ENCODE data around the gene TMEM225B. TPM values are rescaled to one million over a fixed set of nuclear protein-coding genes. Genes with fewer than 3 reads are reported as not detected.
"Not testable (repeated sequence)": the region's sequence is repeated elsewhere in the genome, so short reads cannot be mapped to it uniquely, and the experiment has no call there.

TMEM225B gene, protein sequence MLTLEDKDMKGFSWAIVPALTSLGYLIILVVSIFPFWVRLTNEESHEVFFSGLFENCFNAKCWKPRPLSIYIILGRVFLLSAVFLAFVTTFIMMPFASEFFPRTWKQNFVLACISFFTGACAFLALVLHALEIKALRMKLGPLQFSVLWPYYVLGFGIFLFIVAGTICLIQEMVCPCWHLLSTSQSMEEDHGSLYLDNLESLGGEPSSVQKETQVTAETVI
- total RNA-seq (2012; rRNA removed): not detected in 2 replicates

DNA sequence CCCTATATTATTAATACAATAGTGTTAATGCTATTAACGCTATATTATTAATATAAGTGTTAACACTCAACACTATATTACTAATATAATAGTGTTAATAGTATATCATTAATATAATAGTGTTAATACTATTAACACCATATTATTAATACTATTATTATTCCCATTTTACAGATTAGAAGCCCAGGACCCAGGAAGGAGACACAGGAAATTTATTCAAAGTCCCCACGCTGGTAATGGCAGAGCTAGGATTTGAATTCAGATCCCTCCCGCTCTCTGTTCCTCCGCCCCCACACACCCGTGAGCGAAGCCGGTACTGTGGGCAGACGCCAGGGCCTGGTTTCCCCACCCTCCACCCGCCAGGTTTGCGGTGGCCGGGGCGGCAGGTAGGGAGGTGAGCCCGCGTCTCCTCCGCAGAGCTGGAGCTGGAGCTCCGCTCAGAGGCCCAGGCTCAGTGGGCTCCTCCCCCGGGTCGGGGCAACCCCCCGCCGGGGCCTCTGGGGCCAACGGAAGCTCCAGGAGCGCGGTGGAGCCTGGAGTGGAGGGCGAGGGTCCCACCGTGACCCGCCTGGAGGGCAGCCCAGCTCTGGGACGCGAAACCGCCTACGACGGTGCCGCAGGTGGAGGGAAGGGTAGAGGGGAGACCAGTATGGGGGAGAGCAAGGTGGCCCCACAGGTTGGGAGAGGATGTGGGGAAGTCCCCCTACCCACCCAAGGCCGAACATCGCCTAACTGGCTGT, at the start of gene TMEM225B:
Gene TMEM225B, plus strand, starts transcription at position 506 of the 740 bp plus-strand sequence. CDS start 6,122 bp downstream, outside the sequence.
- Histone ChIP-seq H3K9me3 (replicated peaks; ENCODE audit: low read length) (no peaks in the 10 kb centered on the region), H3K4me1 (ENCODE audit: control insufficient read depth, insufficient read depth, low read length) (no peaks in the 10 kb centered on the region), H3K9ac (ENCODE audit: low read depth, low read length) (no peak within 1 kb of the TSS), H3K4me2 (ENCODE audit: low read length) (no peak within 1 kb of the TSS), H3K36me3 (ENCODE audit: insufficient read depth, low read length) (no peaks in the 10 kb centered on the region), H3K27me3 (ENCODE audit: control insufficient read depth, insufficient read depth, low read length) (no peaks in the 10 kb centered on the region), H3K4me3 (ENCODE audit: low read length) (no peak within 1 kb of the TSS)

DNA sequence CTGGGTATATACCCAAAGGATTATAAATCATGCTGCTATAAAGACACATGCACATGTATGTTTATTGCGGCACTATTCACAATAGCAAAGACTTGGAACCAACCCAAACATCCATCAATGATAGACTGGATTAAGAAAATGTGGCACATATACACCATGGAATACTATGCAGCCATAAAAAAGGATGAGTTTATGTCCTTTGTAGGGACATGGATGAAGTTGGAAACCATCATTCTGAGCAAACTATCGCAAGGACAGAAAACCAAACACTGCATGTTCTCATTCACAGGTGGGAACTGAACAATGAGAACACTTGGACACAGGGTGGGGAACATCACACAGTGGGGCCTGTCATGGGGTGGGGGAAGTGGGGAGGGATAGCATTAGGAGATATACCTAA, 48.5 kb upstream of the TMEM225B start:
- H3K4me3 ChIP-seq (ENCODE audit: low read length); H3K9me3 ChIP-seq (replicated peaks; ENCODE audit: low read length); H3K9ac ChIP-seq (ENCODE audit: low read depth, low read length); H3K27me3 ChIP-seq (ENCODE audit: control insufficient read depth, insufficient read depth, low read length); H3K4me2 ChIP-seq (ENCODE audit: low read length): not testable (repeated sequence)
- Histone ChIP-seq H3K4me1 (ENCODE audit: control insufficient read depth, insufficient read depth, low read length) (peaks cover 11% of the 10 kb centered on the region), H3K36me3 (ENCODE audit: insufficient read depth, low read length) (peaks cover 27% of the 10 kb centered on the region)

DNA sequence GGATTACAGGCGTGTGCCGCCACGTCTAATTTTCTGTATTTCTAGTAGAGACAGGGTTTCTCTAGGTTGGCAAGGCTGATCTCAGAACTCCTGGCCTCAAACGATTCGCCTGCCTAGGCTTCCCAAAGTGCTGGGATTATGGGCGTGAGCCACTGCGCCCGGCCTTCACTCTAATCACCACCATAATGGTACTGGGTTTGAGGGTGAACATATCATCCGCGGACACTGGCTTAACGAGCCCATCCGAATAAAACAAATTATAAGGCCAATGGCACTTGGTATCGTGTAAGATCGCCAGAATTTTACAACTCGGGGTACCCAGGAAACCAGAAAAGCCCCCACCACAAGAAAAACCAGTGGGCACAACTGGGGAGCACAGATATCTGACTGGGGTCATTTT, 46.7 kb upstream of the TMEM225B start:
- Histone ChIP-seq H3K4me3 (ENCODE audit: low read length) (peak overlapping the region; percentile 89), H3K9ac (ENCODE audit: low read depth, low read length) (peak overlapping the region; percentile 96), H3K36me3 (ENCODE audit: insufficient read depth, low read length) (peaks cover 31% of the 10 kb centered on the region), H3K27me3 (ENCODE audit: control insufficient read depth, insufficient read depth, low read length) (no peaks in the 10 kb centered on the region), H3K4me1 (ENCODE audit: control insufficient read depth, insufficient read depth, low read length) (peaks cover 11% of the 10 kb centered on the region), H3K9me3 (replicated peaks; ENCODE audit: low read length) (no peaks in the 10 kb centered on the region), H3K4me2 (ENCODE audit: low read length) (peak overlapping the region; percentile 86)

DNA sequence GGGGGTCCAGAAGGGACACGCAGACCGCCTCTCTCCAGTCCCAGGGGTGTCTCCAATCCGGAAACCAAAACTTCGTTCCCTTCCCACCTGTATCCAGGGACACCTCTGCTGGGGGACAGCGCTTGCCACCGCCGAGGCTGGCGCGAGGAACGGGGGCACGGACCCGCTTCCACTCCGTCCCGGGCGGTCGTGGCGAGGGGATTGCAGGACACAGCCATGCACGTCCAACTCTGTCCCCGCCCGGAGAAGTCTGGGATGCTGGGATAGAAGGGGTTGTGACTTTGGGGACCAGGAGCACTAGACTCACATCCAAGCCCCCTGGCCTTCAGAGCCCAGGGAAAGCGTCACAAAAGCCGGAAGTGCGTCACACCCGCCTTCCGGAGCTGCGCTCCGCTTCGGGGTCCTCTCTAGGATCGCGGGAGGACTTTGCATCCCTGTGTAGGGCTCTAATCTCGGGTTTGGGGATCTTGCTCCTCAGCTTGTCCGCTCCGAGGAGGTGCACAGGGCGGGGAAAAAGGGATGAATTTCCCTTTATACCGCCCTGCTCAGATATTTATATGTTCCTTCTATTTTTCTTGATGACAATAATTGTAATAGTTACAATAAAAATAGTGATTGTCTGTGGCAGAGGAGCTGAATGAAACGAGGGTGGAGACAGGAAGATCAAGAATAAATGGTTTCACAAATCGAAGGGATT, 46.2 kb upstream of the TMEM225B start, which contains the start of gene FAM200A:
Gene FAM200A, minus strand, starts transcription at position 348 of the 697 bp plus-strand sequence. CDS start 3,707 bp downstream, outside the sequence.
- Histone ChIP-seq H3K4me1 (ENCODE audit: control insufficient read depth, insufficient read depth, low read length) (peaks cover 11% of the 10 kb centered on the region), H3K9ac (ENCODE audit: low read depth, low read length) (peak within 1 kb of the TSS; percentile 96), H3K36me3 (ENCODE audit: insufficient read depth, low read length) (peaks cover 26% of the 10 kb centered on the region), H3K4me3 (ENCODE audit: low read length) (peak within 1 kb of the TSS; percentile 89), H3K9me3 (replicated peaks; ENCODE audit: low read length) (no peaks in the 10 kb centered on the region), H3K27me3 (ENCODE audit: control insufficient read depth, insufficient read depth, low read length) (no peaks in the 10 kb centered on the region), H3K4me2 (ENCODE audit: low read length) (peak within 1 kb of the TSS; percentile 86)

DNA sequence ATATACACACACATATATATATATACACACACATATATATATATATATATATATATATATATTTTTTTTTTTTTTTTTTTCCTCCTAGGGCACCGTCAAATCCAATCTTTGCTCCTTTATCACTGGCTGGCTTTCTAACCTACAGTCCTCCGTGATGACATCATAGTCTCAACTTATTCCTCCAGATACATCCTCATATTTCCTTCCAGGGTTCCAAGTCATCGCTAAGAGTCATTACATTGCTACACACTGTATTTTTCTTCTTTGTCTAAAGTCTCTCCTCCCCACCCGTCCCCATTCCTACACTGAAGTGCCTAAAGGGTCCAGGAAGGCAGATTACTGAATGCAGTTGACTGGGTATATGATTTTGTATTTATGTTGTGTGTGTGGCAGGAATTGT, 45.0 kb upstream of the TMEM225B start:
- H3K4me2 ChIP-seq (ENCODE audit: low read length): no peak overlapping the region
- H3K9me3 ChIP-seq (replicated peaks; ENCODE audit: low read length): no peaks in the 10 kb centered on the region
- peaks cover 15% of the 10 kb centered on the region for H3K36me3 ChIP-seq (ENCODE audit: insufficient read depth, low read length)
- H3K27me3 ChIP-seq (ENCODE audit: control insufficient read depth, insufficient read depth, low read length): no peaks in the 10 kb centered on the region
- no peak overlapping the region for H3K4me3 ChIP-seq (ENCODE audit: low read length)
- peaks cover 16% of the 10 kb centered on the region for H3K4me1 ChIP-seq (ENCODE audit: control insufficient read depth, insufficient read depth, low read length)
- no peak overlapping the region for H3K9ac ChIP-seq (ENCODE audit: low read depth, low read length)

DNA sequence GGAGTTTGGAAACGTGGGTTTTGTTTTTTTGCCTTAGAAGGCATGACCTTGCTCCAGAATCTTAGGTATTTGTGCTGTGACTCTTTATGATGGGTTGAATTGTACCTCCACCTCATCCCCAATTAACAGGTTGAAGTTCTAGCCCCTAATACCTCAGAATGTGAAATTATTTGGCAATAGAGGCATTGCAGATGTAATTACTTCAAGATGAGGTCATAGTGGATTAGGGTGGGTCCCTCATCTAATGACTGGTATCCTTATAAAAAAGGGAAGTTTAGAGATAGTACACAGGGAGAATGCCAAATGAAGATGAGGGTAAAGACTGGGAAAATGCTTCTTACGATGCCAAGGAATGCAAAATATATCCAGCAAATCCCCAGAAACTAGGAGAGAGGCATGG, 43.1 kb upstream of the TMEM225B start:
- Histone ChIP-seq H3K4me2 (ENCODE audit: low read length) (no peak overlapping the region), H3K4me3 (ENCODE audit: low read length) (no peak overlapping the region), H3K9ac (ENCODE audit: low read depth, low read length) (no peak overlapping the region), H3K36me3 (ENCODE audit: insufficient read depth, low read length) (peaks cover 10% of the 10 kb centered on the region), H3K27me3 (ENCODE audit: control insufficient read depth, insufficient read depth, low read length) (no peaks in the 10 kb centered on the region), H3K9me3 (replicated peaks; ENCODE audit: low read length) (no peaks in the 10 kb centered on the region), H3K4me1 (ENCODE audit: control insufficient read depth, insufficient read depth, low read length) (peaks cover 16% of the 10 kb centered on the region)

DNA sequence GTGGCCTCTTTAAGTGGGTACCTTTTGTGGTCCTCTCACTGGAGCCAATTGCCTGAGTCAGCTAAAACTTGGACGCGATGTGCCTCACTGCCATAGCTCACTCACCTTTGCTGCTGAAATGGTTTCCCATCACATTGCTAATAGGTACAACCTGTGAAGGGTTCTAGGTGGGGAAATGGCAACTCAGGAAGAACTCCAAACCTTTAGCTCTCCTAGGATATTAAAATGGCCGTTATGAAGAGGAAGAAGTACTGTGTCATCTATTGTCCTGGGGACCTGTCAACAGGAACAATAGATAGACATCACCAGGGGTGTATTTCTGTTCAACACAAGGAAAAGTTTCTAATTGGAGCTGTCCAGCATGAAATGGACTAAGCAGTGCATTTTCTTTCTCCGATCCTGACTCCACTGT, 40.9 kb upstream of the TMEM225B start:
- peak overlapping the region; percentile 94 for H3K9ac ChIP-seq (ENCODE audit: low read depth, low read length)
- H3K36me3 ChIP-seq (ENCODE audit: insufficient read depth, low read length): peaks cover 32% of the 10 kb centered on the region
- peak overlapping the region; percentile 86 for H3K4me3 ChIP-seq (ENCODE audit: low read length)
- no peaks in the 10 kb centered on the region for H3K27me3 ChIP-seq (ENCODE audit: control insufficient read depth, insufficient read depth, low read length)
- H3K4me1 ChIP-seq (ENCODE audit: control insufficient read depth, insufficient read depth, low read length): peaks cover 32% of the 10 kb centered on the region
- H3K4me2 ChIP-seq (ENCODE audit: low read length): peak overlapping the region; percentile 88
- H3K9me3 ChIP-seq (replicated peaks; ENCODE audit: low read length): no peaks in the 10 kb centered on the region

DNA sequence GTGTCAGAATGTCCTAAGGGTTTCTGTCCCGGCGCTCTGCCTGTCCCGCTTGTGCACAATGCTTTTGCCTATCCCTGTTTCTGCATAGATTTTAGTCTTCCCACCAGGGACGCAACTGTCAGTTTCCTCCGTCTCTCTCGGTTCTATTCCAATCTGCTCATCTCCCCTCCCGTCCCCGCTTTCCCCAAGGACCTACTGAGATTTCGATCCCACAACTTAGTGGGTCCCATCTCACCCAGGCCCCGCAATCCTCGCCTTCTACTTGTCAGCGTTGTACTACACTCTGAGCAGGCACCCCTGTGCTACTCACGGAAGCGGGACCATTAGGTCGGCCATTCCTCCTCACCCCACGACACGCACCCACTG, 40.1 kb upstream of the TMEM225B start:
- peak overlapping the region; percentile 88 for H3K4me2 ChIP-seq (ENCODE audit: low read length)
- H3K27me3 ChIP-seq (ENCODE audit: control insufficient read depth, insufficient read depth, low read length): no peaks in the 10 kb centered on the region
- peaks cover 32% of the 10 kb centered on the region for H3K4me1 ChIP-seq (ENCODE audit: control insufficient read depth, insufficient read depth, low read length)
- H3K4me3 ChIP-seq (ENCODE audit: low read length): peak overlapping the region; percentile 86
- peak overlapping the region; percentile 94 for H3K9ac ChIP-seq (ENCODE audit: low read depth, low read length)
- no peaks in the 10 kb centered on the region for H3K9me3 ChIP-seq (replicated peaks; ENCODE audit: low read length)
- H3K36me3 ChIP-seq (ENCODE audit: insufficient read depth, low read length): peaks cover 36% of the 10 kb centered on the region

DNA sequence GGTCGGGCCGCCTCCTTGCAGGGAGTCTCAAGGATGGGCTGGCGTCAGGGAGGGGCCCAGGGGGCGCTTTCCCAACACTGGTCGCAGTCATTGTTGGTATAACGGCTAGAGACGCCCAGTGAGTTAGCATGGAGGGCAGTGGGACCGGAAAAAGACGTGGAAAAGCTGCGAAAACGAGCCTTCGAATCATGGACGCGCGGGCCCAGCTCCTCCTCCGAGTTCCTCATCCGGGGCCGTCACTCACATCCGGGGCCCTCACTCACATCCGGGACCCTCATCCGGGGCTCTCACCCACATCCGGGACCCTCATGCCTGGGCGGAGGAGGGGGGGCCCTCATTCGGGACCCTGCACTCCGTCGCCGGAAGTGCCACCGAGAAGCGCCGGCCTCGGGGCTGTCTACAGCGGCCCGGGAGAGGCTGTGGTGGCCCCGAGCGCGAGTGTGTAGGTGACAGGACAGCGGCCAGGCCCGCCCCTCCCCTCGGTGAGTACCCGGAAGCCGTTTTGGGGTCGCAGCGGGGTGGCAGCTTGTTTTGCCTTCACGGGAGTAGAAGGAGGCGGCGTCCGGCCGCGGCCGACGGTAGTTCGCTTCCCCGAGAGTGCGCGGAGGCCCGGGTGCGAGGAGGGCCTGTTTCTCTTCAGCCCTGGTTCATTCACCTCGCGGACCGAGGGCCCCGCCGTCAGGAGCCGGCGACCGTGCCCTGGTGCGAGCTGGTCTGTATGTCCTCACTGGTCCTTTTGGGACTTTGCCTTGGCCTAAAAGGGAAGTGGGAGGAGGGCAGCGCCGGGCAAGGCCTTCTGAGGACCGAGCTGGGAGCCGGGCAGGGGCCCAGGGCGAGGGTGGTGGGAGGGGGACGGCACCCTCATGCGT, 39.5 kb upstream of the TMEM225B start, which contains the start of gene ZNF655:
Gene ZNF655, plus strand, starts transcription at position 337 of the 869 bp plus-strand sequence. CDS start 1,918 bp downstream, outside the sequence.
- H3K9ac ChIP-seq (ENCODE audit: low read depth, low read length): peak within 1 kb of the TSS; percentile 94
- H3K9me3 ChIP-seq (replicated peaks; ENCODE audit: low read length): no peaks in the 10 kb centered on the region
- peaks cover 36% of the 10 kb centered on the region for H3K4me1 ChIP-seq (ENCODE audit: control insufficient read depth, insufficient read depth, low read length)
- H3K4me2 ChIP-seq (ENCODE audit: low read length): peak within 1 kb of the TSS; percentile 88
- peak within 1 kb of the TSS; percentile 86 for H3K4me3 ChIP-seq (ENCODE audit: low read length)
- H3K27me3 ChIP-seq (ENCODE audit: control insufficient read depth, insufficient read depth, low read length): no peaks in the 10 kb centered on the region
- peaks cover 38% of the 10 kb centered on the region for H3K36me3 ChIP-seq (ENCODE audit: insufficient read depth, low read length)

DNA sequence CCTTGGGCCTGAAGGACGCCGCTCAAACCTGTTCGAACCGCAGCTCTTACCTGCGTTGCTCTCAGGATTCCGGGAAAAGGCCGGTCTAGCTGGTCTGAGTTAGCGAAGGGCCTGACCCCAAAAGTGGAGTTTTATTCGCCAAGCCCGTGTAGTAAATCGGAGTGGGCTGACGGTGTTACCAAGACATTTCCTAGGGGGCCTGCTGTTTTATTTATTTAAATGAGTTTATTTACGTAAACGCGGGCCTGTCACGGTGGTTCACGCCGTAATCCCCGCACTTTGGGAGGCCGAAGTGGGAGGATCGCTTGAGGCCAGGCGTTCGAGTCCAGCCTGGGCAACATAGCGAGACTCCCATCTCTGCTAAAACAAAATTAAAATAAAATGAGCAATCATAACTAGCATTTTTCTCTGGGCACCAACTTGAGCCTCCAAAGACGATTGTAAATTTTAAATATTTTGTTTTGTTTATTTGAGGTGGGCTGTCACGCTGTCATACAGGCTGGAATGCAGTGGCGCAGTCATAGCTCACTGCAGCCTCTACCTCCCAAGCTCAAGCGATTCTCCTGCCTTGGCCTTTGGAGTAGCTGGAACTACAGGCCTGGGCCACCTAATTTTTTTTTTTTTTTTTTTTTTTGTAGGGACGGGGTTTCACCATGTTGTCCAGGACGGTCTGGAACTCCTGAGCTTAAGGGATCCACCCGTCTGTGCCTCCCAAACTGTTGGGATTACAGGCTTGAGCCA, 38.7 kb upstream of the TMEM225B start:
- peaks cover 44% of the 10 kb centered on the region for H3K4me1 ChIP-seq (ENCODE audit: control insufficient read depth, insufficient read depth, low read length)
- H3K36me3 ChIP-seq (ENCODE audit: insufficient read depth, low read length): peaks cover 41% of the 10 kb centered on the region
- peak overlapping the region; percentile 86 for H3K4me3 ChIP-seq (ENCODE audit: low read length)
- peak overlapping the region; percentile 88 for H3K4me2 ChIP-seq (ENCODE audit: low read length)
- H3K9me3 ChIP-seq (replicated peaks; ENCODE audit: low read length): no peaks in the 10 kb centered on the region
- peak overlapping the region; percentile 94 for H3K9ac ChIP-seq (ENCODE audit: low read depth, low read length)
- no peaks in the 10 kb centered on the region for H3K27me3 ChIP-seq (ENCODE audit: control insufficient read depth, insufficient read depth, low read length)

Measured in skeletal muscle satellite cell (primary cell).